Umbilical cord (tissue), 2 donors: ENCODE results near the gene ARMH3. TPM values are rescaled to one million over a fixed set of nuclear protein-coding genes. Genes with fewer than 3 reads are reported as not detected.

Experiments used
- DNase-seq: peaks from one replicate; pipeline ENCODE4 v3.0.0-alpha.2; 2015; ENCODE audit warnings: low spot score
- total RNA-seq: library from RNA; depleted of rRNA; stranded (reverse); fragments of >200 nt; gene quantifications from one replicate; pipeline ENCODE4 v1.2.3, GENCODE V29; 2014; ENCODE audit warnings: low replicate concordance; ENCODE audit not compliant: insufficient read depth

The ARMH3 gene
- total RNA-seq, 1 donor from 2014 or later = 9.1 TPM

GRCh38 chr10:101895781-101896180, 160.2 kb downstream of the ARMH3 start:
- DNase-seq = no peak

GRCh38 chr10:101894742-101895141, 161.2 kb downstream of the ARMH3 start:
- no peak for DNase-seq

GRCh38 chr10:101894266-101894665, 161.7 kb downstream of the ARMH3 start:
- no peak for DNase-seq

GRCh38 chr10:101893510-101894120, 162.4 kb downstream of the ARMH3 start:
- DNase-seq = no peak

GRCh38 chr10:101892782-101893391, 163.1 kb downstream of the ARMH3 start:
- DNase-seq = no peak

- peak; percentile 76 for DNase-seq
Measured at GRCh38 chr10:101889256-101890210, 166.4 kb downstream of the ARMH3 start.

GRCh38 chr10:101888251-101888949, 167.6 kb downstream of the ARMH3 start:
- DNase-seq = no peak

GRCh38 chr10:101887775-101888174, 168.2 kb downstream of the ARMH3 start:
- no peak for DNase-seq

- no peak for DNase-seq
Measured at GRCh38 chr10:101886521-101887312, 169.3 kb downstream of the ARMH3 start.

- DNase-seq = no peak
Measured at GRCh38 chr10:101881036-101881774, 174.8 kb downstream of the ARMH3 start.

GRCh38 chr10:101880232-101880573, 175.8 kb downstream of the ARMH3 start:
- DNase-seq = no peak

GRCh38 chr10:101879456-101880231, 176.3 kb downstream of the ARMH3 start:
- no peak for DNase-seq

- DNase-seq = no peak
Measured at GRCh38 chr10:101878869-101879268, 177.1 kb downstream of the ARMH3 start.

- no peak for DNase-seq
Measured at GRCh38 chr10:101875068-101875688, 180.8 kb downstream of the ARMH3 start.

GRCh38 chr10:101874252-101874651, 181.7 kb downstream of the ARMH3 start:
- DNase-seq = no peak

- DNase-seq = no peak
Measured at GRCh38 chr10:101867931-101868330, 188.0 kb downstream of the ARMH3 start.

- DNase-seq = no peak
Measured at GRCh38 chr10:101859530-101859929, 196.4 kb downstream of the ARMH3 start.

- DNase-seq = no peak
Measured at GRCh38 chr10:101858723-101859500, 197.1 kb downstream of the ARMH3 start.
